GM12878 (cell line): Measurements from ENCODE around the gene LRRC23. TPM values are rescaled to one million over a fixed set of nuclear protein-coding genes. Genes with fewer than 3 reads are reported as not detected.
A peak's percentile ranks its signal among the peaks of the same experiment; 100 is the strongest.

ENCODE experiments used
- CBX3 ChIP-seq: fragments of 200-600 bp; sonication (generic); IDR thresholded peaks from 2 replicates; pipeline ENCODE4 v1.6.1; 2016; ENCODE audit warnings: low read depth, borderline replicate concordance
- ELK1 ChIP-seq: IDR thresholded peaks from 2 replicates; pipeline ENCODE4 v1.6.1; 2012; ENCODE audit warnings: low read depth, low read length, improper control_type of control experiment
- IRF4 ChIP-seq: IDR thresholded peaks from 2 replicates; pipeline ENCODE4 v1.6.1; 2011; ENCODE audit warnings: low read depth, low read length
- KDM1A ChIP-seq: fragments of 200-600 bp; sonication (generic); IDR thresholded peaks from 2 replicates; pipeline ENCODE4 v1.6.1; 2016; ENCODE audit warnings: borderline replicate concordance
- MYC ChIP-seq: IDR thresholded peaks from 2 replicates; pipeline ENCODE4 v1.6.1; 2011; ENCODE audit warnings: mild to moderate bottlenecking, low read length, moderate library complexity, inconsistent platforms; ENCODE audit not compliant: insufficient read depth, insufficient replicate concordance, insufficient read length, severe bottlenecking
- NFXL1 ChIP-seq: fragments of 450-650 bp; IDR thresholded peaks from 2 replicates; pipeline ENCODE4 v1.6.1; 2017; ENCODE audit warnings: antibody characterized with exemption, mild to moderate bottlenecking, borderline replicate concordance
- POLR2AphosphoS5 ChIP-seq: IDR thresholded peaks from 2 replicates; pipeline ENCODE4 v1.6.1; 2011; ENCODE audit warnings: mild to moderate bottlenecking, low read length, inconsistent platforms
- PRDM15 ChIP-seq: fragments of 450-650 bp; formaldehyde crosslinking; IDR thresholded peaks from 2 replicates; pipeline ENCODE4 v1.4.0; 2020; ENCODE audit warnings: mild to moderate bottlenecking, moderate library complexity
- STAT3 ChIP-seq: IDR thresholded peaks from 2 replicates; pipeline ENCODE4 v1.6.1; 2011; ENCODE audit warnings: low read depth, low read length, improper control_type of control experiment
- TCF7 ChIP-seq: IDR thresholded peaks from 2 replicates; pipeline ENCODE4 v1.6.1; 2014; ENCODE audit warnings: antibody characterized with exemption, borderline replicate concordance
- ZBTB4 ChIP-seq: fragments of 450-650 bp; formaldehyde crosslinking; IDR thresholded peaks from 2 replicates; pipeline ENCODE4 v1.4.0; 2022; ENCODE audit warnings: mild to moderate bottlenecking, moderate library complexity
- ZNF384 ChIP-seq: IDR thresholded peaks from 2 replicates; pipeline ENCODE4 v1.6.1; 2012; ENCODE audit warnings: low read depth, mild to moderate bottlenecking, low read length, improper control_type of control experiment, borderline replicate concordance
- ZNF592 ChIP-seq: fragments of 450-650 bp; IDR thresholded peaks from 2 replicates; pipeline ENCODE4 v1.6.1; 2017; ENCODE audit warnings: mild to moderate bottlenecking, moderate library complexity
- polyA plus RNA-seq, 11 experiments: library from polyadenylated mRNA; depleted of rRNA in 4 of 11; unstranded in 6 of 11; stranded (reverse) in 5 of 11; fragments of >200 nt; fragmentation: Nextera tagmentation in 4 of 11; fragmentation: Illumina TruSeq in 1 of 11; extraction: Ambion mirVana in 4 of 11; extraction: Trizol in 1 of 11; gene quantifications; 1 replicate in 1 of 11; 2 replicates in 10 of 11; pipeline versions ENCODE4 v1.2.1 to v1.2.3, GENCODE V29; 2011 to 2016; ENCODE audit warnings: inconsistent platforms in 2 of 11, missing spikeins in 2 of 11, low read depth in 1 of 11
- total RNA-seq, 4 experiments: library from RNA; depleted of rRNA in 3 of 4; stranded (reverse); fragments of >200 nt in 3 of 4; fragmentation: Illumina TruSeq in 1 of 4; extraction: Trizol in 1 of 4; gene quantifications; 2 replicates each; pipeline versions ENCODE4 v1.2.1 to v1.2.3, GENCODE V29; 2013 to 2021
- TF ChIP-seq, protein P1 (sequence below): IDR thresholded peaks from 2 replicates; pipeline ENCODE4 v1.6.1; 2011; ENCODE audit warnings: borderline replicate concordance, low read depth, mild to moderate bottlenecking, moderate library complexity, mixed read lengths, low read length; ENCODE audit not compliant: insufficient read depth; ENCODE audit errors: extremely low read length

Gene LRRC23
- total and polyA plus RNA-seq, 10 of the 15 experiments (the other 5 are each of a cell fraction or from before 2014, with no cell fraction given) = 1.4 to 6.9 (median 3.4) TPM

DNA sequence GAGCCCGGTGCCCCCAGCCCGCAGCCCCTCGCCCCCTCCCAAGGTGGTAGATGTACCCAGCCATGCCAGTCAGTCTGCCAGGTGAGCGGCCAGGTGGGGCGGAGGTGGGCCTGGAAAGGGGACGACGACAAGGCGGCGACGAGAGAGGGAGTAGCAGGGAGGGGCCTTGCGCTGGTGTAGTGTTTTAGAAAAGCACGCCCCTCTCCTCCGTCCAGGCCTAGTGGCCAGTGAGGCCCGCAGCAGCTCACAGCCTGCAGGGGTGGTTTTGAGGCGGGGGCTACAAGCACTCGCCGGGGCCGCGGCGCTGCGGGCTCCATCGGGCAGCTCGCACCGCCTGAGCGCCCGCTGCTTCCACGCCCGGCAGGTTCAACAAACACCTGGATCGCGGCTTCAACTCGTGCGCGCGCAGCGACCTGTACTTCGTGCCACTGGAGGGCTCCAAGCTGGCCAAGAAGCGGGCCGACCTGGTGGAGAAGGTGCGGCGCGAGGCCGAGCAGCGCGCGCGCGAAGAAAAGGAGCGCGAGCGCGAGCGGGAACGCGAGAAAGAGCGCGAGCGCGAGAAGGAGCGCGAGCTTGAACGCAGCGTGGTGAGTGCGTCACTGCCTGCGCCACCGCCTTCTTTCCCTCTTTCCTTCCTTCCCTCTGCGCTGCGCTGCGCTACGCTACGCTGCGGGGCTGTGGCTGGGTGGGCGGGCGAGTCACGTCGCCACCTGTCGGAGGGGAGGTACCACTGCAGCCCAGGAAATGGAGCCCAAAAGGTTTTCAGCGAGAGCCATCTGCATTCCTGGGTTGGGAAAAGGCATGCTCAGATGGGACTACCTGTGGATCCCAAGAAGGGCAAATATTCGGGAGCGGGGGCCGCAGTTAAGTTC lies 33.1 kb downstream of the LRRC23 start (continued):
- TF ChIP-seq ZNF592 = no peak
- TF ChIP-seq ELK1 = no peak
- TF ChIP-seq POLR2AphosphoS5 = peak; percentile 93
- TF ChIP-seq, protein P1, sequence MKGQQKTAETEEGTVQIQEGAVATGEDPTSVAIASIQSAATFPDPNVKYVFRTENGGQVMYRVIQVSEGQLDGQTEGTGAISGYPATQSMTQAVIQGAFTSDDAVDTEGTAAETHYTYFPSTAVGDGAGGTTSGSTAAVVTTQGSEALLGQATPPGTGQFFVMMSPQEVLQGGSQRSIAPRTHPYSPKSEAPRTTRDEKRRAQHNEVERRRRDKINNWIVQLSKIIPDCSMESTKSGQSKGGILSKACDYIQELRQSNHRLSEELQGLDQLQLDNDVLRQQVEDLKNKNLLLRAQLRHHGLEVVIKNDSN = no peak
- TF ChIP-seq KDM1A = no peak
- no peak for TF ChIP-seq CBX3
- TF ChIP-seq IRF4 = peak; percentile 61; the same call in 1 of the 2 replicates
- no peak for TF ChIP-seq PRDM15 (CRISPR knock-in tag)
- no peak for TF ChIP-seq NFXL1
- no peak for TF ChIP-seq TCF7
- TF ChIP-seq STAT3 = no peak
- TF ChIP-seq ZBTB4 = no peak
- peak; percentile 44 for TF ChIP-seq MYC
- 0 out of 2 replicates have a peak, but pooled peaks have one; percentile 20 for TF ChIP-seq ZNF384
